GM21717 (cell line): ENCODE data around the gene PDE6G.
A peak's percentile ranks its signal among the peaks of the same experiment; 100 is the strongest.
"Not testable (repeated sequence)": the region's sequence is repeated elsewhere in the genome, so short reads cannot be mapped to it uniquely, and the experiment has no call there.

Experiments
- ATAC-seq: cut with Tn5 transposase; IDR thresholded peaks from one replicate; pipeline ENCODE4 v1.9.1; 2021; ENCODE audit warnings: mild to moderate bottlenecking, moderate library complexity; ENCODE audit not compliant: unreplicated experiment

The PDE6G gene

DNA sequence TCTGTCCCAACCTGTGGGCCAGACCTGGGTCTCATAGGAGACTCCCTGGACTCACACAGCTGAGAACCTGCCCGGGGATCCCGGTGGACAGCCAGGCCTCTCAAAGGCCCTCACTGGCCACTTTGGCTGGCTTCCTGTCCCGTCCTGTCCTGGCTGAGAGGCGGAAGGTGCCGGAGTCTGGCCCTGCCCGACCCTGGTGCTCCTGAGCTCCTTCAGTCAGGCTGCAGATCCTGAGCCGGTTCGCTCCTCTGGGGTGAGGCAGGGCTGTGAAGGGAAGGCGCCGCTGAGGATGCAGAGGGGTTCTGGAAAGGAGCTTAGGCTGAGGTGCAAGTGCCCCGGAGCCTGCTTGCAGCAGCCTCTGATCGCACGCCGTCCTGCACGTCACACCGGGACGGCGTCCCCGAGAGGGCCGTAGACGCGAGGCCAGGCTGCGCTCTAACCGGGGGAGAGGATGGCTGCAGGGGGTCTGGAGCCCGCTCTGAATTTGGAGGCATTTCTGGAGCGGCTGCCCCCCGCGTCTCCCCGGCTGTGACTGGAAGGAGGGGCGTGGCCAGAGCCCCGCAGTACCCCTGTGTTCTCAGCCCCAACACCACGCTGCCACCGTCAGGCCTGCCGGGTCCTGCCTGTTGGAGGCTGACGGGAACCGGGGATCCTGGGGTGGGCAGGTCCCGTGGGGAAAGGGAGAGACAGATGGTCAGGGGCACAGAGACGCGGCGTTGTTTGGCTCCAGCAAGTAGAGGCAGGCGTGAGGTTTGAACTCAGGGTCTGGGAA is 31.6 kb upstream of the PDE6G start:
- no peak for ATAC-seq

- no peak for ATAC-seq
Measured at GRCh38 chr17:81686614-81687013, 30.3 kb upstream of the PDE6G start.

GRCh38 chr17:81685108-81685507 is 28.8 kb upstream of the PDE6G start:
- no peak for ATAC-seq

DNA sequence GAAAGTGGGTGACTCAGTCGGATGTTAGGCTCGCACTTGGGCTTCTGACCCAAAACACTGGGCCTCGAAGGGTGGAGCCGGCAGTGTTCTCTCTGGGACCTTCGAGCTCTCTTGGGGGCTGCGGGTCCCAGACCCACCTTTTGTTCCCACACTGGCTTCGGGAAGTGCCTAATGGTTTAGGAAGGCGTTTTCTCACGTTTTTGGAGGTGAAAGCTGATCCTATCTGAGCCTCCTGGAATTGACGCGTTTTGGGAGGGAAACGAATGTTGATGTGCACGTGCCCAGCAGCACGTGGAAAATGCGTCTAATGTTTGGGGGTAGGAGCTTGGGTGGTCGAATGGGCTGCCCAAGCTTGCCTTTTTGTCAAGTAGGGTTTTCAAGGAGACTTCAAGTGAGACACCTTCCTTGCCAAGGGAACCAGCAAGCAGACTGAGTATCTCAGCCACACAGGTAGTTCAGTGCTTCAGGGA is 28.1 kb upstream of the PDE6G start:
- ATAC-seq: no peak

- ATAC-seq: peak; percentile 79
Measured at GRCh38 chr17:81683584-81684441, 27.5 kb upstream of the PDE6G start, which contains the start of the genes ARL16 and HGS. TSS of gene ARL16 (minus strand) at chr17:81683797. CDS start at chr17:81683753, 44 bp downstream. TSS of gene HGS (plus strand) at chr17:81684011. CDS start at chr17:81684067, 56 bp downstream.

- ATAC-seq: peak; percentile 15
Measured at GRCh38 chr17:81683208-81683583, 26.9 kb upstream of the PDE6G start.

DNA sequence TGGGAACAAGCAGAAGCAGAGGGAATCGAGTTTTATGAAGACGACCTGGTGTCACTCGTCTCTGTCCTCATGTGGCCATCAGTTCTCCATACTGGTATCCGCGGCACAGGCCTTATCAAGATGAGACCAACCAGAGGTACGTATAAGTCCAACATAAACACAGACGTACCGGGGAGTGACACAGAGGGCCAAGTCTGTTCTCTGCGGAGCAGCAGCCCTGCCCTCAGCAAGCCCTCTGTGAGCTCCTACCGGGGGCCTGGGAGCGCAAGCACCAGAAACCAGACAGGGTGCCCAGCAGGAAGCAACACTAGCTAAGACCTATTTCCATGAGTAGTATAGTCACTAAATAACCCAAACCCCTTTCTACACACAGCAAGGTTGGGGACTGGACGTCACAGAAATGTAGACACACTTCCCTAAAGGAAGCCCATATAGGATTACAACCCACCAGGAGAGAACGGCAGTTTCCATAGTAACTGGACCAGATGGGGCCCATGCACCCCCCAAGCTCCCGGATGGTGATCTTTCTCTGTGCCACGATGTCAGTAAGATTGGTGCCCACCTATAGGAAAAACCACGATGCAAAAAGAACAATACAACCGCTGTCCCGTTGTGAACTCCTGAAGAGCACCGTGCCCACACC is 26.3 kb upstream of the PDE6G start:
- ATAC-seq: no peak

DNA sequence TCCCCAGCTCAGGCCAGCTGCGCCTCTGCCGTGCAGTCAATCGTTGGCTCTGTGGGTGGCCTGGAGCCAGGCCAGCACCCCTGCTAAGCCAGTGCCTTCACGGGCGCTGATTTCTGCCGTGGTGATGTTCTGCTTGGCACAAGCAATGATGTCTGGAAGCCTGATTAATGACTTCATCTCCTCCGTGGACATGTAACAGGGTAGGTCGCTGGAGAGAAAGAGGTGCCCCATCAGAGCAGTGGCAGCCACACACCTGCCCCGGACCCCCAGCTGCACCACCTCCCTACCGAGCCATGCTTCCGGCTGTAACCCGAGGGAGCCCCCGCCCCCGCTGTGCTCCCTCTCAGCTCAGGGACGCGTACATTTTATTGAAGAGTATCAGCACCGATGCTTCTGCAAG is 25.3 kb upstream of the PDE6G start:
- no peak for ATAC-seq

DNA sequence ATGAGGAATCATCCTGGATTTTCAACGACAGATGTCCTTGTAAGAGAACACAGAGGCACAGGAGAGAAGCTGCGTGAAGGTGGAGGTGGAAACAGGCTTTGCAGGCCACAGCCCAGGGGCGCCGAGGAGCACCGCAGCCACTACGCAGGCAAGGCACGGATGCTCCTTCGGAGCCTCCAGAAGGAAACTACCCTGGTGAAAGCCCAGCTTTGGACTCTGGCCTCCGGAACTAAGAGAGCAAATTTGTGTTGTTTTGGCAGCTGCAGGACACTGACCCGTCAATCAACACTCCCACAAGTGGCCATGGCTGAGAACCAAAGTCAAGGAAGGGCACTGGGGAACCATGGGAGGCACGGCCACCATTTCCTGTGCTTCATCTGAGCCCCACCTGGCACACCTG is 23.8 kb upstream of the PDE6G start:
- ATAC-seq: no peak

GRCh38 chr17:81676906-81677305 is 20.6 kb upstream of the PDE6G start:
- ATAC-seq: no peak

- ATAC-seq: not testable (repeated sequence)
Measured at GRCh38 chr17:81675515-81676221, 19.3 kb upstream of the PDE6G start.

GRCh38 chr17:81673561-81674258 is 17.4 kb upstream of the PDE6G start:
- ATAC-seq: no peak

DNA sequence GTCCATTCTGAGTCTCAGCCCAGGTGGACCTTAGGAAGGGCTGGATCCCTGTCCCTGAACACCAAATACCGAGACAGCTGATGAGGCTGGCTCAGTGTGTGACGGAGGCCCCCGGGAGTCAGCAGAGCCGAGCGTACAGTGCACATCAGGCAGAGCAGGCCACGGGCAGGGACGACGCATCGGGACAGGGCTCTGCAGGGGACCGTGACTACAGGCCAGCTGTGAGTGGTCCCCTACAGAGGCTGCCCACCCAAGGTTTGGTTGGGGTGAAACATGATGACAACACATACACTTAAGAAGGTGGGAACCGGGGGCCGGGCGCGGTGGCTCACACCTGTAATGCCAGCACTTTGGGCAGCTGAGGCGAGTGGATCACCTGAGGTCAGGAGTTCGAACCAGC is 16.6 kb upstream of the PDE6G start:
- no peak for ATAC-seq

DNA sequence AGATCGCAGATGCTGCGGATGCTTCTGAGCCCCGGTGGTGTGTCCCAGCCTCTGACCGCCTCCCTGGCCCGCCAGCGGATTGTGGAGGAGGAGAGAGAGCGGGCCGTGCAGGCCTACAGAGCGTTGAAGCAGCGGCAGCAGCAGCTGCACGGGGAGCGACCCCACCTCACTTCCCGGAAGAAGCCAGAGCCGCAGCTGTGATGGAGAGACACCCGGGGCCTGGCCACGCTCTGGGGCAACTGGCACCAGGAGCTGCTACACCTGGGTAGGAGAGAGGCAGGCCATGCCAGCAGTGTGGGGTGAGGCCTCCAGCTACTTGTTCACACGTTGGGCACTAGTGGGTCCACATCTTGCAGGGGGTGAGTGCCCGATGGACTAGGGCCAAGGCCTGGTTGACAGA is 16.2 kb upstream of the PDE6G start:
- ATAC-seq: no peak

DNA sequence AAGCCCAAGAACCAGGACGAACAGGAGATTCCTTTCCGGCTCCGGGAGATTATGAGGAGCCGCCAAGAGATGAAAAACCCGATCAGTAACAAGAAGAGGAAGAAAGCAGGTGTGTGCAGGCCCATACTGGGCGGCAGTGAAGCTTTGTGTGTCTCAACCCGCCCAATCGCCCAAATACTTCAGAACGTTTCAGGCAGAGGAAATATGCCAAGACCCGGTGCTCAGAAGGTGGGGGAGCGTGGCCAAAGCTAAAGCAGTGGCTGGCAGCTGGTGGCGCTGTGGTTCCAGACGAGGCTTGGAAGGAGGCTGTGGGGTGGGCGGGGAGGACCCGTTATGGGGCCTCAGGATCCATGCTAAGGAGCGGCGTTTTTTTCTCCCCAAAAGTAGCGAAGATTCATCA is 11.4 kb upstream of the PDE6G start:
- no peak for ATAC-seq

GRCh38 chr17:81666342-81667191 is 10.2 kb upstream of the PDE6G start, which contains the start of the genes CCDC137 and OXLD1:
TSS of gene CCDC137 (plus strand) at chr17:81666737. CDS start at chr17:81666767, 30 bp downstream.
TSS of gene OXLD1 (minus strand) at chr17:81666605. CDS start at chr17:81666577, 28 bp downstream.
- peak; percentile 84 for ATAC-seq

- peak; percentile 20 for ATAC-seq
Measured at GRCh38 chr17:81666092-81666341, 9.7 kb upstream of the PDE6G start.

DNA sequence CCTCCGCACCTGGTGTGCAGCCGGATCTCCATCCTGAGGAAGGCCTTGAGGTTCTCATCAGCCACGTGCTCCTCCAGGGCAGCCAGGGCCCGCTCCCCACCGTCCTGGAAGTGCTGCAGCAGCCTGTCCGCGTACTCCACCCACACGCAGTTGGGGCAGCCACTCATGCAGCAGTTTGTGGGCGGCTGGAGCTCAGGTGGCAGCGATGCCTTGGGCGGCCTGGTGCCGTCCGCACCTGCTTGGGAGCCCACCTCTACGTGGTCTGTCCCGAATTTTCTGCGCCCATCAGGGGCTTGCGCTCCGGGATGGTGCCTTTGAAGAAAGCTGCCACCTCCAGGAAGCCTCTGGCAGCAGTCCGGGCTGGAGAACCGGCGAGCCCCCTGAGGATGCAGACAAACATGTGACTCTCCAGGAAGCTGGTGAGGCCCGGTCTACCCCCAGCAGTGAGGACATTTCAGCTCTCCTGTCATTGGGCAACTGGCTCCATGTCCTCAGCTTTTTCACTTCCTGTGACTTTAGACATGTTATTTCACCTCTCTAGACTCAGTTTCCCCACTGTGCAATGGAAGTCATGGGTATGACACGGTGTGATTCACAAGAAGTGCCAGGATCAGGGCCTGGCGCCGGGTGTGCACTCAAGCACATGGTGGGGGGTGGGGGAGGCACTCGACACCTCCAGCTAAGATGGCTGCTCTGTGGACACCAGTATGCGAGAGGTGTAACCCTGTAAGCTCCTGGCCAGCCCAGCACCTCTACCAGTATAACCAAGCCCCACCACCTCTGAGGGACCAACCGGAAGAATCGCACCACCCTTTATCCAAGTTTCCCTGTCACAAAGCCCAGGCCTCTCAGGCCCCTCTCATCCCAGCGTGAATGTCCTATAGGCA is 9.1 kb upstream of the PDE6G start:
- no peak for ATAC-seq
